GM18868 (cell line): Measurements from ENCODE around the gene C1QC.

Experiments used
- ATAC-seq: cut with Tn5 transposase; IDR thresholded peaks from one replicate; pipeline ENCODE4 v1.9.1; 2021; ENCODE audit warnings: mild to moderate bottlenecking, moderate library complexity; ENCODE audit not compliant: unreplicated experiment

C1QC gene

GRCh38 chr1:22618056-22618455 is 25.4 kb upstream of the C1QC start:
- no peak for ATAC-seq

- no peak for ATAC-seq
Observed at GRCh38 chr1:22619252-22619651, 24.2 kb upstream of the C1QC start.

GRCh38 chr1:22619798-22620197 is 23.6 kb upstream of the C1QC start:
- no peak for ATAC-seq

GRCh38 chr1:22621761-22622160 is 21.7 kb upstream of the C1QC start:
- ATAC-seq = no peak

GRCh38 chr1:22625262-22625925 is 18.0 kb upstream of the C1QC start:
- ATAC-seq = no peak

GRCh38 chr1:22626237-22627157 is 16.9 kb upstream of the C1QC start:
- no peak for ATAC-seq

GRCh38 chr1:22627331-22627730 is 16.1 kb upstream of the C1QC start:
- no peak for ATAC-seq

GRCh38 chr1:22628698-22629444 is 14.6 kb upstream of the C1QC start:
- no peak for ATAC-seq

GRCh38 chr1:22629886-22630285 is 13.5 kb upstream of the C1QC start:
- no peak for ATAC-seq

- ATAC-seq = no peak
Observed at GRCh38 chr1:22633697-22634463, 9.6 kb upstream of the C1QC start.

- no peak for ATAC-seq
Observed at GRCh38 chr1:22635436-22635835, 8.0 kb upstream of the C1QC start.

GRCh38 chr1:22636353-22636752 is 7.1 kb upstream of the C1QC start, which contains the start of gene C1QA:
Gene C1QA, plus strand, starts transcription at chr1:22636628. Its CDS starts 989 bp downstream, at chr1:22637617.
- no peak for ATAC-seq

GRCh38 chr1:22636927-22637326 is 6.5 kb upstream of the C1QC start:
- no peak for ATAC-seq

- no peak for ATAC-seq
Observed at GRCh38 chr1:22637907-22638445, 5.5 kb upstream of the C1QC start.

GRCh38 chr1:22638476-22639234 is 4.8 kb upstream of the C1QC start:
- no peak for ATAC-seq

- no peak for ATAC-seq
Observed at GRCh38 chr1:22639286-22639685, 4.1 kb upstream of the C1QC start.

- no peak for ATAC-seq
Observed at GRCh38 chr1:22641247-22641646, 2.2 kb upstream of the C1QC start.

GRCh38 chr1:22641906-22642636 is 1.4 kb upstream of the C1QC start:
- no peak for ATAC-seq

GRCh38 chr1:22643928-22644327 is 495 bp downstream of the C1QC start:
- ATAC-seq = no peak
